A549 (cell line): Measurements from ENCODE around the gene GAREM1. TPM values are rescaled to one million over a fixed set of nuclear protein-coding genes. Genes with fewer than 3 reads are reported as not detected.

ENCODE experiments used
- ATAC-seq, 2 experiments: fragments of 200-7000 bp in 1 of 2; fragments of >200 bp in 1 of 2; cut with Nextera tagmentation in 1 of 2; cut with Tn5 transposase in 1 of 2; 3 replicates each; pipeline versions ENCODE4 v1.8.0 to v1.9.1; 2018 to 2020; ENCODE audit warnings: mild to moderate bottlenecking in 1 of 2, moderate library complexity in 1 of 2
- CTCF ChIA-PET: fragments of 300-600 bp; sonication (Branson Sonifier 250); formaldehyde crosslinking; extraction: SDS; loops from one replicate; lab custom pipeline; 2021; ENCODE audit warnings: antibody characterized with exemption, inconsistent platforms; lab: Yijun Ruan, JAX
- POLR2A ChIA-PET: fragments of 350-600 bp; formaldehyde crosslinking; extraction: SDS; loops from one replicate; lab custom pipeline; 2021; ENCODE audit warnings: antibody characterized with exemption, inconsistent platforms; lab: Yijun Ruan, JAX
- DNase-seq, 2 experiments: peaks; one replicate each; pipeline versions ENCODE4 v3.0.0 to v3.0.0-alpha.2; 2011 to 2016; ENCODE audit warnings: low read depth in 1 of 2, low spot score in 1 of 2
- FAIRE-seq: peaks from 2 replicates; lab custom pipeline; 2011; peaks lifted over from hg19 to GRCh38; lab: Jason Lieb, UNC
- H3K27ac ChIP-seq, 2 experiments: fragments of >200 bp; sonication (Bioruptor Twin); formaldehyde crosslinking; 3 replicates each; pipeline ENCODE4 v1.5.1; 2016 to 2017
- H3K4me1 ChIP-seq: fragments of >200 bp; sonication (Bioruptor Twin); formaldehyde crosslinking; 3 replicates; pipeline ENCODE4 v1.6.1; 2016
- H3K4me2 ChIP-seq: fragments of >200 bp; sonication (Bioruptor Twin); formaldehyde crosslinking; 3 replicates; pipeline ENCODE4 v1.6.1; 2016
- H3K4me3 ChIP-seq: fragments of >200 bp; sonication (Bioruptor Twin); formaldehyde crosslinking; 3 replicates; pipeline ENCODE4 v1.5.1; 2016
- H3K9me3 ChIP-seq: fragments of >200 bp; sonication (Bioruptor Twin); formaldehyde crosslinking; 3 replicates; pipeline ENCODE4 v1.6.1; 2016
- CBX8 ChIP-seq: fragments of 200-600 bp; sonication (generic); IDR thresholded peaks from 2 replicates; pipeline ENCODE4 v1.6.1; 2016
- CHD2 ChIP-seq: fragments of 150-350 bp; IDR thresholded peaks from 2 replicates; pipeline ENCODE4 v1.6.1; 2014; ENCODE audit warnings: low read length; ENCODE audit not compliant: partially characterized antibody
- EP300 ChIP-seq, 2 experiments: fragments of >200 bp; sonication (Bioruptor Twin); formaldehyde crosslinking; IDR thresholded peaks; 2 replicates in 1 of 2; 3 replicates in 1 of 2; pipeline ENCODE4 v1.6.1; 2016 to 2017
- ESRRA ChIP-seq: fragments of 150-350 bp; IDR thresholded peaks from 2 replicates; pipeline ENCODE4 v1.6.1; 2014; ENCODE audit warnings: mild to moderate bottlenecking, low read length, borderline replicate concordance
- GATA3 ChIP-seq: IDR thresholded peaks from 2 replicates; pipeline ENCODE4 v1.6.1; 2012; ENCODE audit warnings: borderline replicate concordance
- HDAC2 ChIP-seq: fragments of 200-600 bp; sonication (generic); IDR thresholded peaks from 2 replicates; pipeline ENCODE4 v1.6.1; 2016
- HOXA7 ChIP-seq: fragments of 250-450 bp; sonication (Bioruptor Pico); IDR thresholded peaks from 2 replicates; pipeline ENCODE4 v1.5.0; 2020; ENCODE audit warnings: mild to moderate bottlenecking, moderate library complexity
- MAFK ChIP-seq: fragments of 450-650 bp; IDR thresholded peaks from 2 replicates; pipeline ENCODE4 v1.6.1; 2014; ENCODE audit not compliant: partially characterized antibody
- MAZ ChIP-seq: fragments of 150-350 bp; IDR thresholded peaks from 2 replicates; pipeline ENCODE4 v1.6.1; 2014; ENCODE audit warnings: antibody characterized with exemption, low read depth, low read length, borderline replicate concordance
- MYC ChIP-seq: IDR thresholded peaks from 2 replicates; pipeline ENCODE4 v1.6.1; 2012; ENCODE audit warnings: mild to moderate bottlenecking, inconsistent platforms, low read length, improper control_type of control experiment, borderline replicate concordance
- NFE2L2 ChIP-seq: fragments of 150-350 bp; conservative IDR thresholded peaks from 2 replicates; pipeline ENCODE4 v1.6.1; 2014; ENCODE audit warnings: low read length
- NR3C1 ChIP-seq: fragments of >200 bp; sonication (Bioruptor Twin); formaldehyde crosslinking; IDR thresholded peaks from 3 replicates; pipeline ENCODE4 v1.6.1; 2017
- POLR2A ChIP-seq: IDR thresholded peaks from 2 replicates; pipeline ENCODE4 v1.6.1; 2012; ENCODE audit warnings: mild to moderate bottlenecking, low read length
- RNF2 ChIP-seq: fragments of 200-600 bp; sonication (generic); IDR thresholded peaks from 2 replicates; pipeline ENCODE4 v1.6.1; 2016; ENCODE audit warnings: low read depth, mild to moderate bottlenecking, antibody characterized with exemption, moderate library complexity, borderline replicate concordance
- ZFP36 ChIP-seq: fragments of 450-650 bp; IDR thresholded peaks from 2 replicates; pipeline ENCODE4 v1.6.1; 2014; ENCODE audit warnings: borderline replicate concordance; ENCODE audit not compliant: partially characterized antibody
- ZNF302 ChIP-seq: fragments of 250-450 bp; sonication (Bioruptor Pico); IDR thresholded peaks from 2 replicates; pipeline ENCODE4 v1.9.0; 2021; ENCODE audit warnings: inconsistent platforms, mild to moderate bottlenecking, moderate library complexity
- WGBS: methylation state at CpG from one replicate; pipeline ENCODE4 v1.1.6; 2017; ENCODE audit errors: missing lambda C conversion rate; 5-methylcytosine and 5-hydroxymethylcytosine counted together
- polyA plus RNA-seq, 4 experiments: library from polyadenylated mRNA; depleted of rRNA in 3 of 4; stranded (reverse); fragments of >200 nt; fragmentation: RNase III in 1 of 4; extraction: RNeasy Plus Mini Kit Qiagen cat#74134 plus additional on column Dnase treatment in 1 of 4; gene quantifications; 2 replicates in 3 of 4; 3 replicates in 1 of 4; pipeline ENCODE4 v1.2.3, GENCODE V29; 2011 to 2017
- TF ChIP-seq, protein P1 (sequence below): IDR thresholded peaks from 2 replicates; pipeline ENCODE4 v1.6.1; 2012
- TF ChIP-seq, protein P2 (sequence below): fragments of 200-600 bp; sonication (generic); IDR thresholded peaks from 2 replicates; pipeline ENCODE4 v1.6.1; 2016; ENCODE audit warnings: antibody characterized with exemption, mild to moderate bottlenecking, moderate library complexity
- TF ChIP-seq, protein P3 (sequence below): fragments of 250-450 bp; sonication (Bioruptor Pico); IDR thresholded peaks from 2 replicates; pipeline ENCODE4 v1.5.0; 2021; ENCODE audit warnings: mild to moderate bottlenecking, moderate library complexity, borderline replicate concordance
- TF ChIP-seq, protein P4 (sequence below): fragments of 150-350 bp; IDR thresholded peaks from 2 replicates; pipeline ENCODE4 v1.6.1; 2014; ENCODE audit warnings: low read depth, mild to moderate bottlenecking, low read length
- TF ChIP-seq, protein P5 (sequence below): fragments of 450-650 bp; IDR thresholded peaks from 2 replicates; pipeline ENCODE4 v1.6.1; 2014; ENCODE audit warnings: antibody characterized with exemption

GAREM1 gene
- polyA plus RNA-seq, 2 of the 4 experiments (the other 2 are of a cell fraction): 1.3 to 5.0 TPM

DNA sequence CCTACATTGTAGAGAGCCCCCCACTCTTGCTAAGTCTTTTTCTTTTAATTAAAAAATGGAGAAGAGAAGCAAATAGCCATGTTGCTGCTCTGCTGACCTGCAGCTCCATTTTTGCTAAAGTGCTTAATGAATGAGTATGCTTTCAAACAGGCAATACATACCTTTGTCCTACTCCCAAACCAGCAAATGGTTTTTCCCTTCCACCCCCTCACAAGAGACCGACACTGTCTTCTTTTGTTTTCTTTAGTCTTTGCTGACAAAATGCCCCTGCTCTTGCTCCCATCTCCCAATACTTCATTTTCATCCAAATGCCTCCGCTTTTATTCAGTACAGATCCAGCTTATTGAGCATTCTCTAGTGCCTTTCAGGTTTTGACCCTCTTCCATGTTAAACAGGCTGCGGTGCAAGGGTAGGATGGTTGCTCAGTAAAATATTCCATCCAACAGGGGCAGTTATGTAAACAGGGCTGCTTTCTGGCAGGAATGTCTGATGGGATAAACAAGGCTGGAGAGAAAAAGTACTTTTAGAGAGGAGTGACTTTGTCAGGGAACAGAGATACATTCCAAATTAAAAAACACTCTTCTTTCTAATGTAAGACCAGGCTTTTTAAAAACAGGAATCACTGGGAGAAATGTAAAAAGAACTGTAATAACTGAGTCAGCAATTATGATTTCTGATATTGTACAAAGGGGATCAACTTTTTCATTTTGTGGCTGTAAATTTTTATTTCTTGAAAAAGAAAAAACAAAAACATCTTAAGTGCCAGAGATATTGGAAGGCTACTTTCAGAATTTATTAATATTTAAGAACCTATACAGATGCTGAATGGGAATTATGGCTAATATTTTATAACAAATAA lies 144.0 kb downstream of the GAREM1 start:
- ChIA-PET POLR2A (no interaction called here), CTCF (interaction anchor here (0.7 to 2.6 kb wide), 2 partner anchors 55 to 147 kb away, joined by 3 to 5 read pairs; no protein-coding TSS in a partner anchor)
- ATAC-seq (no peak), FAIRE-seq (no peak), DNase-seq (no peak)
- H3K4me1 ChIP-seq: no peaks in the 10 kb centered on the region
- H3K27ac ChIP-seq: no peak overlapping the region
- H3K4me3 ChIP-seq: no peak overlapping the region
- no peaks in the 10 kb centered on the region for H3K9me3 ChIP-seq
- WGBS: 82% methylated on average over 3 of the region's 3 CpGs
- TF ChIP-seq ESRRA (no peak), MYC (no peak), MAFK (peak; percentile 73)
- H3K4me2 ChIP-seq: no peak overlapping the region

DNA sequence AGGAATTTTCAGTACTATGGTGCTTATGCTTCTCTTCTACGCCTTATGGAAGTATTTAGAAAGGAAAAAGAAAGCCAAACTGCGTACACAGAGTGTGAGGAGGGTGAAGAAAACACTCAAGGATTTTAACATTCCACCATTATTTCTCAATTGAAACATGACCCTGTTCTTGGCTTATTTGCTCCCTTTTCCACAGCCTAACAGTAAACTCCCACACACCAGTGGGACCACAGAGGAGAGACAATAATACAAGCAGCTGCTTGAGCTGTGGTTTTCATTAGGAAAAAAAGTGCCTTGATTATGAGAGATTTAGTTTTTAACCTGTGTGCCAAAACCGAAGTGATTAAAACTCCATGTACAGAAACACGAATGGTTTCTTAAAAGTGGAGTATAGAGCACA lies 146.5 kb downstream of the GAREM1 start:
- 82% methylated on average over 4 of the region's 4 CpGs for WGBS
- Histone ChIP-seq H3K9me3 (no peaks in the 10 kb centered on the region), H3K4me1 (no peaks in the 10 kb centered on the region), H3K27ac (no peak overlapping the region), H3K4me2 (no peak overlapping the region), H3K4me3 (no peak overlapping the region)
- TF ChIP-seq MAFK (no peak), MAZ (no peak), POLR2A (no peak), EP300 (IDR thresholded peaks at IDR 0.05) (no peak), NFE2L2 (no peak), ZFP36 (no peak), GATA3 (no peak), NR3C1 (no peak), HDAC2 (no peak), RNF2 (no peak), CBX8 (no peak)
- TF ChIP-seq, protein P1, sequence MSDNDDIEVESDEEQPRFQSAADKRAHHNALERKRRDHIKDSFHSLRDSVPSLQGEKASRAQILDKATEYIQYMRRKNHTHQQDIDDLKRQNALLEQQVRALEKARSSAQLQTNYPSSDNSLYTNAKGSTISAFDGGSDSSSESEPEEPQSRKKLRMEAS: no peak
- TF ChIP-seq, protein P2, sequence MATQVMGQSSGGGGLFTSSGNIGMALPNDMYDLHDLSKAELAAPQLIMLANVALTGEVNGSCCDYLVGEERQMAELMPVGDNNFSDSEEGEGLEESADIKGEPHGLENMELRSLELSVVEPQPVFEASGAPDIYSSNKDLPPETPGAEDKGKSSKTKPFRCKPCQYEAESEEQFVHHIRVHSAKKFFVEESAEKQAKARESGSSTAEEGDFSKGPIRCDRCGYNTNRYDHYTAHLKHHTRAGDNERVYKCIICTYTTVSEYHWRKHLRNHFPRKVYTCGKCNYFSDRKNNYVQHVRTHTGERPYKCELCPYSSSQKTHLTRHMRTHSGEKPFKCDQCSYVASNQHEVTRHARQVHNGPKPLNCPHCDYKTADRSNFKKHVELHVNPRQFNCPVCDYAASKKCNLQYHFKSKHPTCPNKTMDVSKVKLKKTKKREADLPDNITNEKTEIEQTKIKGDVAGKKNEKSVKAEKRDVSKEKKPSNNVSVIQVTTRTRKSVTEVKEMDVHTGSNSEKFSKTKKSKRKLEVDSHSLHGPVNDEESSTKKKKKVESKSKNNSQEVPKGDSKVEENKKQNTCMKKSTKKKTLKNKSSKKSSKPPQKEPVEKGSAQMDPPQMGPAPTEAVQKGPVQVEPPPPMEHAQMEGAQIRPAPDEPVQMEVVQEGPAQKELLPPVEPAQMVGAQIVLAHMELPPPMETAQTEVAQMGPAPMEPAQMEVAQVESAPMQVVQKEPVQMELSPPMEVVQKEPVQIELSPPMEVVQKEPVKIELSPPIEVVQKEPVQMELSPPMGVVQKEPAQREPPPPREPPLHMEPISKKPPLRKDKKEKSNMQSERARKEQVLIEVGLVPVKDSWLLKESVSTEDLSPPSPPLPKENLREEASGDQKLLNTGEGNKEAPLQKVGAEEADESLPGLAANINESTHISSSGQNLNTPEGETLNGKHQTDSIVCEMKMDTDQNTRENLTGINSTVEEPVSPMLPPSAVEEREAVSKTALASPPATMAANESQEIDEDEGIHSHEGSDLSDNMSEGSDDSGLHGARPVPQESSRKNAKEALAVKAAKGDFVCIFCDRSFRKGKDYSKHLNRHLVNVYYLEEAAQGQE: no peak
- TF ChIP-seq, protein P3, sequence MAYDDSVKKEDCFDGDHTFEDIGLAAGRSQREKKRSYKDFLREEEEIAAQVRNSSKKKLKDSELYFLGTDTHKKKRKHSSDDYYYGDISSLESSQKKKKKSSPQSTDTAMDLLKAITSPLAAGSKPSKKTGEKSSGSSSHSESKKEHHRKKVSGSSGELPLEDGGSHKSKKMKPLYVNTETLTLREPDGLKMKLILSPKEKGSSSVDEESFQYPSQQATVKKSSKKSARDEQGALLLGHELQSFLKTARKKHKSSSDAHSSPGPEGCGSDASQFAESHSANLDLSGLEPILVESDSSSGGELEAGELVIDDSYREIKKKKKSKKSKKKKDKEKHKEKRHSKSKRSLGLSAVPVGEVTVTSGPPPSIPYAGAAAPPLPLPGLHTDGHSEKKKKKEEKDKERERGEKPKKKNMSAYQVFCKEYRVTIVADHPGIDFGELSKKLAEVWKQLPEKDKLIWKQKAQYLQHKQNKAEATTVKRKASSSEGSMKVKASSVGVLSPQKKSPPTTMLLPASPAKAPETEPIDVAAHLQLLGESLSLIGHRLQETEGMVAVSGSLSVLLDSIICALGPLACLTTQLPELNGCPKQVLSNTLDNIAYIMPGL (CRISPR knock-in tag): no peak
- no peak for ATAC-seq
- DNase-seq: no peak
- POLR2A ChIA-PET: no interaction called here
- CTCF ChIA-PET: no interaction called here
- no peak for FAIRE-seq

DNA sequence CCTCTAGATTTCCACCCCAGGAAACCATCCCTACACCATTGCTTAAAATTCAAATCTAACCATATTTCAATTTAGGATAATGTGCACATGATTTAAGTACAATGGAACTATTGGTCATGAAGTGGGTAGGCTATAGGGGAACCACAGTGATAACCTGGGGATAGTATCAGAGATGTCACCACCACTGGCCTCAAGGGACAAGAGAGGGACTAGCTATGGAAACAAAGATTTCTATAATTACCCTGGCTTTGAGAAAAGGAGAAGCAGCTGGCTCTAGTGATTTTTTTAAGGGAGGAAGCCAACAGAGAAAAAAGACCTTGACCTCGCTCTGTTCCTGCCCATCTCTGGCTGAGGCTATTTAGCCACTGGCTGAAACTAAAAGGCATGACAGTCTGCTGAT lies 148.9 kb downstream of the GAREM1 start:
- ATAC-seq (no peak), FAIRE-seq (no peak), DNase-seq (no peak)
- Histone ChIP-seq H3K9me3 (no peaks in the 10 kb centered on the region), H3K4me3 (no peak overlapping the region), H3K4me2 (no peak overlapping the region), H3K27ac (no peak overlapping the region), H3K4me1 (peaks cover 15% of the 10 kb centered on the region)
- CTCF ChIA-PET: no interaction called here
- WGBS: 93% methylated on average over 1 of the region's 1 CpG
- POLR2A ChIA-PET: no interaction called here
- TF ChIP-seq ZFP36 (no peak), ZNF302 (CRISPR knock-in tag) (no peak), HOXA7 (CRISPR knock-in tag) (no peak), CHD2 (no peak)
- TF ChIP-seq, protein P4, sequence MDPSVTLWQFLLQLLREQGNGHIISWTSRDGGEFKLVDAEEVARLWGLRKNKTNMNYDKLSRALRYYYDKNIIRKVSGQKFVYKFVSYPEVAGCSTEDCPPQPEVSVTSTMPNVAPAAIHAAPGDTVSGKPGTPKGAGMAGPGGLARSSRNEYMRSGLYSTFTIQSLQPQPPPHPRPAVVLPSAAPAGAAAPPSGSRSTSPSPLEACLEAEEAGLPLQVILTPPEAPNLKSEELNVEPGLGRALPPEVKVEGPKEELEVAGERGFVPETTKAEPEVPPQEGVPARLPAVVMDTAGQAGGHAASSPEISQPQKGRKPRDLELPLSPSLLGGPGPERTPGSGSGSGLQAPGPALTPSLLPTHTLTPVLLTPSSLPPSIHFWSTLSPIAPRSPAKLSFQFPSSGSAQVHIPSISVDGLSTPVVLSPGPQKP: no peak
- TF ChIP-seq, protein P2: no peak
- TF ChIP-seq, protein P5, sequence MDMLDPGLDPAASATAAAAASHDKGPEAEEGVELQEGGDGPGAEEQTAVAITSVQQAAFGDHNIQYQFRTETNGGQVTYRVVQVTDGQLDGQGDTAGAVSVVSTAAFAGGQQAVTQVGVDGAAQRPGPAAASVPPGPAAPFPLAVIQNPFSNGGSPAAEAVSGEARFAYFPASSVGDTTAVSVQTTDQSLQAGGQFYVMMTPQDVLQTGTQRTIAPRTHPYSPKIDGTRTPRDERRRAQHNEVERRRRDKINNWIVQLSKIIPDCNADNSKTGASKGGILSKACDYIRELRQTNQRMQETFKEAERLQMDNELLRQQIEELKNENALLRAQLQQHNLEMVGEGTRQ: no peak
